GM12872 (cell line): ENCODE results near the gene METTL25B.

Experiments used
- CTCF ChIP-seq: IDR thresholded peaks from 3 replicates; pipeline ENCODE4 v1.5.1; 2011; ENCODE audit warnings: low read depth, mild to moderate bottlenecking, low read length, moderate library complexity; ENCODE audit not compliant: insufficient read depth

Gene METTL25B

GRCh38 chr1:156703741-156704140 is 24.5 kb upstream of the METTL25B start:
- TF ChIP-seq CTCF: no peak

GRCh38 chr1:156704166-156704711 is 24.0 kb upstream of the METTL25B start:
- no peak for TF ChIP-seq CTCF

GRCh38 chr1:156704930-156705320 is 23.3 kb upstream of the METTL25B start:
- no peak for TF ChIP-seq CTCF

GRCh38 chr1:156705321-156705917 is 22.9 kb upstream of the METTL25B start, which contains the start of gene CRABP2:
CRABP2 (minus strand) TSS chr1:156705583; CDS start chr1:156705446, 137 bp downstream.
- TF ChIP-seq CTCF: no peak

- TF ChIP-seq CTCF: peak; percentile 76
These were observed 22.2 kb upstream of the METTL25B start for GRCh38 chr1:156705918-156706656.

- TF ChIP-seq CTCF: no peak
These were observed 21.4 kb upstream of the METTL25B start for GRCh38 chr1:156706657-156707416.
